ENCODE measurements around the gene WLS. TPM values are rescaled to one million over a fixed set of nuclear protein-coding genes. Genes with fewer than 3 reads are reported as not detected.

The WLS gene
- total and polyA plus RNA-seq, 10 of the 15 experiments (the other 5 are each of a cell fraction or from before 2014, with no cell fraction given), result 0.04 to 0.36 TPM; not detected in 8

DNA sequence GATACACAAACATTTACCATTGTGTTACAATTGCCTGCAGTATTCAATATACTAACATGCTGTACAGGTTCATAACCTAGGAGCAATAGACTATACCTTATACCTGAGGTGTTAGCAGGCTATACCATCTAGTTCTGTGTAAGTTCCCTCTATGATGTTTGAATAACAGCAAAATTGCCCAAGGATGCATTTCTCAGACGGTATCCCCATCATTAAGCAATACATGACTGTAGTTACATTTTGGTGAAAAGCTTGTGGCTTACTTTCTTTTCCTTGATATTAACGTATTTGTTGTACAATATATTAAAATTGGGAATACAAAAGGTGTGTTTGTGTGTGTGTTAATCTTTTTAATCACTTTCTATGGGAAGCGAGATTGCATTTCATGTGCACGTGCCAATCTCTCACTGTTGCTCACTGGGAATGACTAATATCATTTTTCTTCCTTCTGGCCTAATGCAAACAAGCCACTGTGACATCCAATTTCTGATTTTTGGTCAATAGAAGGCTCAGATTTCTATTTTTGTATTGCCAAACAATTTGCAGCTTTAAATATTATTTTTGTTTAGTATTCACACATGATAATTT is 36.7 kb upstream of the WLS start:
- Histone ChIP-seq H3K4me1 (ENCODE audit: control insufficient read depth, insufficient read depth, low read length) (no peaks in the 10 kb centered on the region), H3K36me3 (ENCODE audit: control insufficient read depth in 2 of 2, insufficient read depth in 2 of 2, low read length in 1 of 2) (no peaks in the 10 kb centered on the region), H3K9ac (ENCODE audit: control insufficient read depth, insufficient read depth, low read length) (no peak overlapping the region), H3K4me2 (ENCODE audit: control insufficient read depth, insufficient read depth) (no peak overlapping the region), H3K27me3 (replicated peaks in 1 of 2; ENCODE audit: control insufficient read depth in 2 of 2, insufficient read depth in 2 of 2, low read length in 1 of 2) (no peaks in the 10 kb centered on the region), H3K27ac (ENCODE audit: control insufficient read depth, insufficient read depth) (no peak overlapping the region), H4K20me1 (ENCODE audit: control insufficient read depth, insufficient read depth) (no peaks in the 10 kb centered on the region), H3K9me3 (replicated peaks; ENCODE audit: control insufficient read depth, insufficient read depth, low read length) (no peaks in the 10 kb centered on the region), H3K4me3 (no peak overlapping the region), H3K79me2 (ENCODE audit: control insufficient read depth, insufficient read depth, low read length) (no peaks in the 10 kb centered on the region), H2AFZ (ENCODE audit: control insufficient read depth, low read depth, low read length) (no peak overlapping the region)
- DNase-seq (ENCODE audit: low read depth, low spot score), result no peak
- RAD21 ChIA-PET (ENCODE audit: unreplicated experiment), result no interaction called here
- no TSS peak for BruUV-seq (replicated peaks)
- intact Hi-C loops (cut with micrococcal nuclease; ENCODE audit: unreplicated experiment), result no loop called here
- WGBS (ENCODE audit: insufficient coverage, insufficient replicate concordance, low lambda C conversion rate, missing lambda C conversion rate), result 24% methylated on average over 4 of the region's 4 CpGs
- no peak for TF ChIP-seq SIN3A (IDR thresholded peaks at IDR 0.05; ENCODE audit: low read depth, low read length)
- no peak for TF ChIP-seq SMAD1 (IDR thresholded peaks at IDR 0.05; ENCODE audit: low read depth, partially characterized antibody)
- TF ChIP-seq SIX5 (IDR thresholded peaks at IDR 0.05; ENCODE audit: low read depth, low read length, severe bottlenecking), result no peak
- TF ChIP-seq, protein P1, sequence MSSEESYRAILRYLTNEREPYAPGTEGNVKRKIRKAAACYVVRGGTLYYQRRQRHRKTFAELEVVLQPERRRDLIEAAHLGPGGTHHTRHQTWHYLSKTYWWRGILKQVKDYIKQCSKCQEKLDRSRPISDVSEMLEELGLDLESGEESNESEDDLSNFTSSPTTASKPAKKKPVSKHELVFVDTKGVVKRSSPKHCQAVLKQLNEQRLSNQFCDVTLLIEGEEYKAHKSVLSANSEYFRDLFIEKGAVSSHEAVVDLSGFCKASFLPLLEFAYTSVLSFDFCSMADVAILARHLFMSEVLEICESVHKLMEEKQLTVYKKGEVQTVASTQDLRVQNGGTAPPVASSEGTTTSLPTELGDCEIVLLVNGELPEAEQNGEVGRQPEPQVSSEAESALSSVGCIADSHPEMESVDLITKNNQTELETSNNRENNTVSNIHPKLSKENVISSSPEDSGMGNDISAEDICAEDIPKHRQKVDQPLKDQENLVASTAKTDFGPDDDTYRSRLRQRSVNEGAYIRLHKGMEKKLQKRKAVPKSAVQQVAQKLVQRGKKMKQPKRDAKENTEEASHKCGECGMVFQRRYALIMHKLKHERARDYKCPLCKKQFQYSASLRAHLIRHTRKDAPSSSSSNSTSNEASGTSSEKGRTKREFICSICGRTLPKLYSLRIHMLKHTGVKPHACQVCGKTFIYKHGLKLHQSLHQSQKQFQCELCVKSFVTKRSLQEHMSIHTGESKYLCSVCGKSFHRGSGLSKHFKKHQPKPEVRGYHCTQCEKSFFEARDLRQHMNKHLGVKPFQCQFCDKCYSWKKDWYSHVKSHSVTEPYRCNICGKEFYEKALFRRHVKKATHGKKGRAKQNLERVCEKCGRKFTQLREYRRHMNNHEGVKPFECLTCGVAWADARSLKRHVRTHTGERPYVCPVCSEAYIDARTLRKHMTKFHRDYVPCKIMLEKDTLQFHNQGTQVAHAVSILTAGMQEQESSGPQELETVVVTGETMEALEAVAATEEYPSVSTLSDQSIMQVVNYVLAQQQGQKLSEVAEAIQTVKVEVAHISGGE (CRISPR knock-in tag; IDR thresholded peaks at IDR 0.05), result no peak
- TF ChIP-seq RBBP5 (conservative IDR thresholded peaks at IDR 0.05), result no peak
- TF ChIP-seq SUZ12 (IDR thresholded peaks at IDR 0.05; ENCODE audit: unreplicated experiment), result no peak
- no peak for TF ChIP-seq ZNF384 (IDR thresholded peaks at IDR 0.05; ENCODE audit: borderline replicate concordance, low read depth, low read length)
- no peak for TF ChIP-seq CBX3 (IDR thresholded peaks at IDR 0.05; ENCODE audit: borderline replicate concordance, low read depth)
- no peak for TF ChIP-seq NR2C2 (IDR thresholded peaks at IDR 0.05; ENCODE audit: borderline replicate concordance, control insufficient read depth, insufficient read length, low read depth)
- no peak for TF ChIP-seq NFYB (IDR thresholded peaks at IDR 0.05; ENCODE audit: insufficient read depth, low read depth, low read length)
- TF ChIP-seq TCF3 (IDR thresholded peaks at IDR 0.05; ENCODE audit: borderline replicate concordance, insufficient read depth, low read depth, low read length), result no peak
- no peak for TF ChIP-seq HDAC2 (IDR thresholded peaks at IDR 0.05)
- TF ChIP-seq MYC (IDR thresholded peaks at IDR 0.05; ENCODE audit: insufficient read depth, insufficient read length, insufficient replicate concordance, low read length, severe bottlenecking), result no peak
- no peak for TF ChIP-seq SREBF2 (IDR thresholded peaks at IDR 0.05; ENCODE audit: low read length)
- TF ChIP-seq CHD2 (IDR thresholded peaks at IDR 0.05; ENCODE audit: borderline replicate concordance, low read depth, low read length), result no peak
- no peak for TF ChIP-seq SP1 (IDR thresholded peaks at IDR 0.05; ENCODE audit: low read depth, low read length)
- TF ChIP-seq, protein P2, sequence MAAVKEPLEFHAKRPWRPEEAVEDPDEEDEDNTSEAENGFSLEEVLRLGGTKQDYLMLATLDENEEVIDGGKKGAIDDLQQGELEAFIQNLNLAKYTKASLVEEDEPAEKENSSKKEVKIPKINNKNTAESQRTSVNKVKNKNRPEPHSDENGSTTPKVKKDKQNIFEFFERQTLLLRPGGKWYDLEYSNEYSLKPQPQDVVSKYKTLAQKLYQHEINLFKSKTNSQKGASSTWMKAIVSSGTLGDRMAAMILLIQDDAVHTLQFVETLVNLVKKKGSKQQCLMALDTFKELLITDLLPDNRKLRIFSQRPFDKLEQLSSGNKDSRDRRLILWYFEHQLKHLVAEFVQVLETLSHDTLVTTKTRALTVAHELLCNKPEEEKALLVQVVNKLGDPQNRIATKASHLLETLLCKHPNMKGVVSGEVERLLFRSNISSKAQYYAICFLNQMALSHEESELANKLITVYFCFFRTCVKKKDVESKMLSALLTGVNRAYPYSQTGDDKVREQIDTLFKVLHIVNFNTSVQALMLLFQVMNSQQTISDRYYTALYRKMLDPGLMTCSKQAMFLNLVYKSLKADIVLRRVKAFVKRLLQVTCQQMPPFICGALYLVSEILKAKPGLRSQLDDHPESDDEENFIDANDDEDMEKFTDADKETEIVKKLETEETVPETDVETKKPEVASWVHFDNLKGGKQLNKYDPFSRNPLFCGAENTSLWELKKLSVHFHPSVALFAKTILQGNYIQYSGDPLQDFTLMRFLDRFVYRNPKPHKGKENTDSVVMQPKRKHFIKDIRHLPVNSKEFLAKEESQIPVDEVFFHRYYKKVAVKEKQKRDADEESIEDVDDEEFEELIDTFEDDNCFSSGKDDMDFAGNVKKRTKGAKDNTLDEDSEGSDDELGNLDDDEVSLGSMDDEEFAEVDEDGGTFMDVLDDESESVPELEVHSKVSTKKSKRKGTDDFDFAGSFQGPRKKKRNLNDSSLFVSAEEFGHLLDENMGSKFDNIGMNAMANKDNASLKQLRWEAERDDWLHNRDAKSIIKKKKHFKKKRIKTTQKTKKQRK (IDR thresholded peaks at IDR 0.05; ENCODE audit: low read depth, low read length), result no peak
- no peak for TF ChIP-seq GABPA (IDR thresholded peaks at IDR 0.05; ENCODE audit: low read depth)
- no peak for TF ChIP-seq RELA (IDR thresholded peaks at IDR 0.05; ENCODE audit: borderline replicate concordance, partially characterized antibody)
- no peak for TF ChIP-seq SMAD5 (IDR thresholded peaks at IDR 0.05; ENCODE audit: low read depth)
- POLR2A ChIA-PET, result no interaction called here
- ATAC-seq, result no peak
- SMC1A ChIA-PET (ENCODE audit: uncharacterized antibody, unreplicated experiment), result no interaction called here
- CTCF ChIA-PET, result interaction anchor here (1.3 kb wide), 1 partner anchor 52 kb away, joined by 3 read pairs; no protein-coding TSS in a partner anchor
- FAIRE-seq, result no peak
- in situ Hi-C loops (cut with MboI), result no loop called here

Data from GM12878 (cell line).